Transverse colon (tissue), 4 donors: ENCODE results near the gene PPIL1. TPM values are rescaled to one million over a fixed set of nuclear protein-coding genes. Genes with fewer than 3 reads are reported as not detected.

Experiments used
- DNase-seq: peaks from one replicate; pipeline ENCODE4 v3.0.0-alpha.2; 2019
- H3K27ac ChIP-seq, 4 donors: fragments of 200-600 bp; sonication (generic); 2 replicates each; pipeline ENCODE4 v1.5.1; 2016 to 2018; ENCODE audit warnings: inconsistent platforms in 4 of 4
- H3K27me3 ChIP-seq: fragments of 200-600 bp; sonication (generic); 2 replicates; pipeline ENCODE4 v1.5.1; 2017; ENCODE audit warnings: inconsistent platforms
- H3K36me3 ChIP-seq, 4 donors: fragments of 200-600 bp; sonication (generic); 2 replicates each; pipeline ENCODE4 v1.5.1; 2017 to 2019; ENCODE audit warnings: inconsistent platforms in 4 of 4
- H3K4me1 ChIP-seq, 4 donors: fragments of 200-600 bp; sonication (generic); 2 replicates each; pipeline ENCODE4 v1.5.1; 2017 to 2020; ENCODE audit warnings: inconsistent platforms in 4 of 4
- H3K4me3 ChIP-seq, 4 donors: fragments of 200-600 bp; sonication (generic); 1 replicate in 1 of 4; 2 replicates in 3 of 4; pipeline versions ENCODE4 v1.5.1 to v1.6.1; 2017 to 2019; ENCODE audit warnings: inconsistent platforms in 4 of 4
- H3K9me3 ChIP-seq, 2 donors: fragments of 200-600 bp; sonication (generic); 2 replicates each; pipeline ENCODE4 v1.5.1; 2017 to 2019; ENCODE audit warnings: inconsistent platforms in 2 of 2
- CTCF ChIP-seq, 5 experiments: fragments of 200-600 bp in 3 of 5; fragments of 450-650 bp in 2 of 5; sonication (generic) in 3 of 5; IDR thresholded peaks; 1 replicate in 2 of 5; 2 replicates in 3 of 5; pipeline ENCODE4 v1.5.1; 2016 to 2017; ENCODE audit warnings: antibody characterized with exemption in 5 of 5, inconsistent platforms in 3 of 5, mild to moderate bottlenecking in 2 of 5, moderate library complexity in 1 of 5
- EP300 ChIP-seq: sonication (generic); formaldehyde crosslinking; IDR thresholded peaks from one replicate; pipeline ENCODE4 v1.6.1; 2017; ENCODE audit warnings: antibody characterized with exemption, low read depth
- POLR2A ChIP-seq: fragments of 450-650 bp; IDR thresholded peaks from one replicate; pipeline ENCODE4 v1.6.1; 2016; ENCODE audit warnings: antibody characterized with exemption, mild to moderate bottlenecking, moderate library complexity
- POLR2AphosphoS5 ChIP-seq, 3 donors: sonication (generic); formaldehyde crosslinking; IDR thresholded peaks; one replicate each; pipeline ENCODE4 v1.6.1; 2016; ENCODE audit warnings: antibody characterized with exemption in 3 of 3
- WGBS, 2 donors: methylation state at CpG; one replicate each; pipeline ENCODE4 v1.1.5; 2018; ENCODE audit warnings: low coverage in 1 of 2; 5-methylcytosine and 5-hydroxymethylcytosine counted together
- in situ Hi-C, 4 donors: fragments of 200-750 bp; cut with MboI; loops; one replicate each; pipeline versions ENCODE4 v1.15.0 to v1.15.1; 2017; ENCODE audit warnings: low sequenced_read_pairs in 3 of 4, low pct_ligation_motif_present in 1 of 4, low pct_unique_long_range_greater_than_20kb in 1 of 4
- intact Hi-C: fragments of 100-400 bp; cut with DNase I; formaldehyde crosslinking; loops from one replicate; pipeline ENCODE4 v1.15.1; 2023; ENCODE audit warnings: low total_unique reads
- total RNA-seq, 4 donors: library from RNA; depleted of rRNA; stranded (reverse); fragments of >200 nt; gene quantifications; one replicate each; pipeline ENCODE4 v1.1.0, GENCODE V29; 2016

The PPIL1 gene
- total RNA-seq, 4 donors from 2014 or later, result 1.00 to 5.6 (median 3.3) TPM

- in situ Hi-C loops (no loop called here), intact Hi-C loops (no loop called here)
- Histone ChIP-seq H3K27me3 (no peaks in the 10 kb centered on the region), H3K36me3 (no peaks in the 10 kb centered on the region), H3K4me3 (no peak overlapping the region), H3K9me3 (no peaks in the 10 kb centered on the region), H3K4me1 (peaks cover 8 to 15% (median 12%) of the 10 kb centered on the region in 4 donors), H3K27ac (no peak overlapping the region)
- WGBS, 2 donors, result 89 to 90% methylated on average over 4 to 5 of the region's 5 CpGs
- TF ChIP-seq CTCF (IDR thresholded peaks at IDR 0.05) (no peak), POLR2A (no peak), POLR2AphosphoS5 (IDR thresholded peaks at IDR 0.05) (no peak), EP300 (no peak)
- DNase-seq, result no peak
These were observed 42.3 kb downstream of the PPIL1 start for GRCh38 chr6:36832313-36832712.

- WGBS, 2 donors, result 52 to 64% methylated on average over 2 of the region's 2 CpGs
These were observed 44.0 kb downstream of the PPIL1 start for GRCh38 chr6:36830577-36830976.

GRCh38 chr6:36829919-36830544 lies 44.6 kb downstream of the PPIL1 start:
- in situ Hi-C loops, result no loop called here
- Histone ChIP-seq H3K9me3 (no peaks in the 10 kb centered on the region), H3K36me3 (no peaks in the 10 kb centered on the region), H3K27ac (peak overlapping the region; percentile 32 to 61 (median 52)), H3K4me1 (peaks cover 8 to 15% (median 12%) of the 10 kb centered on the region in 4 donors), H3K4me3 (no peak overlapping the region), H3K27me3 (no peaks in the 10 kb centered on the region)
- intact Hi-C loops, result no loop called here
- peak in 1 of 3 donors; percentile 44 for TF ChIP-seq POLR2AphosphoS5 (IDR thresholded peaks at IDR 0.05)
- TF ChIP-seq POLR2A, result no peak
- TF ChIP-seq EP300, result no peak
- 28 to 36% methylated on average over 4 to 11 of the region's 11 CpGs for WGBS, 2 donors
- DNase-seq, result peak; percentile 58

More at GRCh38 chr6:36830577-36830976, 44.0 kb downstream of the PPIL1 start:
- Histone ChIP-seq H3K4me3 (no peak overlapping the region), H3K27me3 (no peaks in the 10 kb centered on the region), H3K9me3 (no peaks in the 10 kb centered on the region), H3K36me3 (no peaks in the 10 kb centered on the region), H3K4me1 (peaks cover 8 to 15% (median 12%) of the 10 kb centered on the region in 4 donors), H3K27ac (peak overlapping the region; percentile 32 to 61 (median 52))
- TF ChIP-seq POLR2A (no peak), POLR2AphosphoS5 (IDR thresholded peaks at IDR 0.05) (no peak), EP300 (no peak)
- in situ Hi-C loops (no loop called here), intact Hi-C loops (no loop called here)
- no peak for DNase-seq

- no peak for DNase-seq
- Histone ChIP-seq H3K36me3 (no peaks in the 10 kb centered on the region), H3K27me3 (no peaks in the 10 kb centered on the region), H3K9me3 (no peaks in the 10 kb centered on the region), H3K4me3 (no peak overlapping the region), H3K27ac (peak overlapping the region in 2 of 4 donors; percentile 7 to 14), H3K4me1 (peaks cover 8 to 15% (median 12%) of the 10 kb centered on the region in 4 donors)
- in situ Hi-C loops, result no loop called here
- TF ChIP-seq POLR2A (no peak), EP300 (no peak), CTCF (IDR thresholded peaks at IDR 0.05) (no peak), POLR2AphosphoS5 (IDR thresholded peaks at IDR 0.05) (no peak)
- intact Hi-C loops, result no loop called here
- 56 to 76% methylated on average over 11 to 19 of the region's 19 CpGs for WGBS, 2 donors
These were observed 47.1 kb downstream of the PPIL1 start for GRCh38 chr6:36827261-36828079.

GRCh38 chr6:36826520-36827227 lies 47.9 kb downstream of the PPIL1 start:
- intact Hi-C loops, result no loop called here

More at GRCh38 chr6:36826520-36827227, 47.9 kb downstream of the PPIL1 start:
- Histone ChIP-seq H3K4me1 (peaks cover 8 to 15% (median 12%) of the 10 kb centered on the region in 4 donors), H3K27me3 (no peaks in the 10 kb centered on the region), H3K36me3 (no peaks in the 10 kb centered on the region), H3K27ac (no peak overlapping the region), H3K4me3 (no peak overlapping the region), H3K9me3 (no peaks in the 10 kb centered on the region)
- 76 to 88% methylated on average over 4 to 19 of the region's 19 CpGs for WGBS, 2 donors
- no peak for DNase-seq
- no peak for TF ChIP-seq POLR2AphosphoS5 (IDR thresholded peaks at IDR 0.05)
- no peak for TF ChIP-seq POLR2A
- TF ChIP-seq EP300, result no peak
- TF ChIP-seq CTCF (IDR thresholded peaks at IDR 0.05), result no peak
- in situ Hi-C loops, result no loop called here
